ENCODE data around the gene LGALS7B.
"Not testable (repeated sequence)": the region's sequence is repeated elsewhere in the genome, so short reads cannot be mapped to it uniquely, and the experiment has no call there.

LGALS7B gene

GRCh38 chr19:38797781-38798180, 8.8 kb downstream of the LGALS7B start:
- DNase-seq, result not testable (repeated sequence)

GRCh38 chr19:38799104-38799503, 10.1 kb downstream of the LGALS7B start:
- no peak for DNase-seq

DNA sequence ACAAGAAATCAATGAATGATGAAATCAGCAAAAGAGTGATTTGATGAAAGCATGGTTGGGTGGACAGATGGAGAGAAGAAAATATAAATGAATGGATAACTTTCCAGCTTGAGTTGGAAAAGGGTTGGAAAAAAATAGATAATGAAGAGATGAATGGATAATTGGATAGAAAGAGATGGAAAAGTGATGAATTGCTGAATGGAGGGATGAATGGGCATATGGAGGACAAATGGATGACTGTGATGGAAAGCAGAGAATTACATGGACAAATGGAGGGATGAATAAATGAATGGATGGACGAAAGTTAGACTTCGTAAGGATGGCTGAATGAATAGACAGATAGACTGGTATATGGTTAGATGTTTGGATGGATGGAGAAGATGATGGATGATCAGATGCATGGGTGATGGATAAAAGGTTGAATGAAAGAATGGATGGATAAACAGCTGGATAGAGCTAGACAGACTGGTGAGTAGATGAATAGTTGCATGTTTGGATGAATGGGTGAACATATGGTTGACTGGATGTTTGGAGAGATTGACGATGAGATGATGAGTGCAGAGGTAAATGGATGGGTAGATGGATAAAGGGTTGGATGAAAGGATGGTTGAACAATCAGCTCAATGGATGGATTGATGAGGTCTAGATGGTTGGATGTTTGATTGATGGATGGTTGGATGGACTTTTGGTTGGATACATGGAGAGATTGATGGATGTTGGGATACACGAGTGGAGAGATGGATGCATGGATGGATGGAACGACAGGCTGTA, 11.8 kb downstream of the LGALS7B start:
- no peak for DNase-seq

GRCh38 chr19:38801359-38802095, 12.5 kb downstream of the LGALS7B start:
- no peak for DNase-seq

- DNase-seq, result no peak
These were observed 14.5 kb downstream of the LGALS7B start for GRCh38 chr19:38803543-38803942.

- DNase-seq, result no peak
These were observed 16.2 kb downstream of the LGALS7B start for GRCh38 chr19:38805180-38805579.

- no peak for DNase-seq
These were observed 17.4 kb downstream of the LGALS7B start for GRCh38 chr19:38806371-38806770.

DNA sequence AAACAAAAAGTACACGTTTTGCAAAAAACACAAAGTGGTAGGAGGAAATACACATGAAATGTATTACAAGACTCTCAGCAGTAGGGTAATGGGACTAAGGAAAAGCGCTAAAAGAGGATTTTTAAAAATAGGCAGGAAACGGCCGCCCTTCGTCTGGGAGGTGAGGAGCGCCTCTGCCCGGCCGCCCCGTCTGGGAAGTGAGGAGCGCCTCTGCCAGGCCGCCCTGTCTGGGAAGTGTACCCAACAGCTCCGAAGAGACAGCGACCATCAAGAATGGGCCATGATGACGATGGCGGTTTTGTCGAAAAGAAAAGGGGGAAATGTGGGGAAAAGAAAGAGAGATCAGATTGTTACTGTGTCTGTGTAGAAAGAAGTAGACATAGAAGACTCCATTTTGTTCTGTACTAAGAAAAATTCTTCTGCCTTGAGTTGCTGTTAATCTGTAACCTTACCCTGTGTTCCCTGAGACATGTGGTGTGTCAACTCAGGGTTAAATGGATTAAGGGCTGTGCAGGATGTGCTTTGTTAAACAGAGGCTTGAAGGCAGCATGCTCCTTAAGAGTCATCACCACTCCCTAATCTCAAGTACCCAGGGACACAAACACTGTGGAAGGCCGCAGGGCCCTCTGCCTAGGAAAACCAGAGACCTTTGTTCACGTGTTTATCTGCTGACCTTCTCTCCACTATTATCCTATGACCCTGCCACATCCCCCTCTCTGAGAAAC, 18.5 kb downstream of the LGALS7B start:
- not testable (repeated sequence) for DNase-seq

DNA sequence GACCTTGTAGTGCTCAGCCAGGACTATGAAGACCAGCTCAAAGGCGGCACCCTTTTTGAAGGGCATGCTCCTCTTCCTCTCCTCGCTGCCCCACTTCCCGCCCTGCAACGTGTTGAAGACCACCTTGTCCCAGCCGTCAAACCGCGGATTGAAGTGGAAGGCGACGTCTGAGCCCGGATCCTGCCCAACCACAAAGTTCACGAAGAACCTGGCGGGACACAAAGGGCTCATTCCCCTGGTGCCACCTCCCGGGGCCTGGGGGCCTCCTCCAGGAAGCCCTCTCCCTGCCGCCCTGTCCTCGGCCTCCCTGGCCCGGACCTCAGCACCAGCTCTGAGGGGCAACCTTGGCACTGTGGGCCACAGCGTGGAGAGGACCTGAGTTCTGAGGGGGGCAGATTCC, 19.7 kb downstream of the LGALS7B start:
- no peak for DNase-seq

DNA sequence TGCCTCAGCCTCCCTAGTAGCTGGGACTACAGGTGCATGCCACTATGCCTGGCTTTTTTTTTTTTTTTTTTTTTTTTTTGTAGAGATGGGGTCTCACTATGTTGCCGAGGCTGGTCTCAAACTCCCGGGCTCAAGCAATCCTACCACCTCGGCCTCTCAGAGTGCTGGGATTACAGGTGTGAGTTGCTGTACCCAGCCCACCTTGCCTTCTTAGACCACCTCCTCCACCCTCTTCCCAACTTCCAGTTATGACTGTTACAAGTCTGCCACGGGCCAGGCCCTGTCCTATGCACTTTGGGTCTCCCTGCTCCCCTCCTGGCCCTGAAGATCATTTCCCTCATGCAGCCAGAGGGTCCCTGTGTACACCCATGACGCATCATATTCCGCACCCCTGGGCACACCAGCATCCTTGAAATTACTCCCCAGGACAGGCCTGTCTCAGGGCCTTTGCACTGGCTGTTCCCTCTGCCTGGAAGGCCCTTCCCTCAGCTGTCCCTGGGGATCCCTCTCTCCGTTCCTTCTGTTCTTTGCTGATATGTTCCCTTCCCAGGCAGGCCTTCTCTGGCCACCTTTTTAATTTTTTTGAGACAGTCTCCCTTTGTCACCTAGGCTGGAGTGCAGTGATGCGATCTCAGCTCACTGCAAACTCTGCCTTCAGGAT, 20.7 kb downstream of the LGALS7B start:
- DNase-seq, result no peak

DNA sequence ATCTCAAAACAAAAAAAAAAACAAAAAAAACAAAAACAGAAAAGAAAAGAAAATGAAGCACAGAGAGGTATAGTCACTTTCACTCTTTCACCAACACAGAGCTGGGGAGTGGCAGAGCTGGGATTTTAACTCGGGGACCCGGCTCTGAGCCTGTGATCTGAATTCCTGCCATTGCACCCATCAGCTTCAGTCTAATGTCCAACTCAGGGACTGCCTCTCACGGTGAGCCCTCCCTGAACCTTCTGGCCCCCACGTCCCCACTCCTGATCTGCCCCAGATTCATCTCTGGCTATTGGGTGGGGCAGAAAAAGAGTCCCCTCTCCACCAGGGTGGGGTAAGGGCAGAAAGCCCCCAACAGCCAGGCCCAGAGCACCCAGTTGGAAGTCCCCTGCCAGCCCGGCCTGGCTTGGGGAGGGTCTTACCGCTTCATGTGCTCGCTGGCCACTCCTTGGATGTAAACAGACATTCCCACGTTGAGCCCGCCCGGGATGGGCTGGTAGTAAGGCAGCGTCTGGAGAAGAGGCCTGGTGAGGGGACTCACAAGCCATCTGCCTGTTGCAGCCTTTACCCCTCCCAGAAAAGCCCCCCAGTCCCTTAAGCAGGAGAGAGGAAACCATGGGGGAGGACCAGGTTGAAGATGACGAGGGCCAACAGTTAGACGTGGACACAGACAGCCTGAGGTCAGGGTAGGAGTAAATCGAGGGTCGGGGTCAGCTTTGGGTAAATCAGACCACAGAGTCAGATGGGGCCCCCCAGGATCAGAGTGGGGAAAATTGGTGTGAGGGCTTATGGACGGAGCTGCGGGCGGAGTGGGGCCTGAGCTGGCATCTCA, 23.2 kb downstream of the LGALS7B start:
- no peak for DNase-seq

- no peak for DNase-seq
These were observed 23.9 kb downstream of the LGALS7B start, which contains the start of gene LGALS4 for GRCh38 chr19:38812841-38813320. TSS of gene LGALS4 (minus strand) at chr19:38812945. CDS start at chr19:38812886, 59 bp downstream.

- no peak for DNase-seq
These were observed 24.3 kb downstream of the LGALS7B start for GRCh38 chr19:38813323-38813722.

GRCh38 chr19:38813932-38814331, 24.9 kb downstream of the LGALS7B start:
- not testable (repeated sequence) for DNase-seq

DNA sequence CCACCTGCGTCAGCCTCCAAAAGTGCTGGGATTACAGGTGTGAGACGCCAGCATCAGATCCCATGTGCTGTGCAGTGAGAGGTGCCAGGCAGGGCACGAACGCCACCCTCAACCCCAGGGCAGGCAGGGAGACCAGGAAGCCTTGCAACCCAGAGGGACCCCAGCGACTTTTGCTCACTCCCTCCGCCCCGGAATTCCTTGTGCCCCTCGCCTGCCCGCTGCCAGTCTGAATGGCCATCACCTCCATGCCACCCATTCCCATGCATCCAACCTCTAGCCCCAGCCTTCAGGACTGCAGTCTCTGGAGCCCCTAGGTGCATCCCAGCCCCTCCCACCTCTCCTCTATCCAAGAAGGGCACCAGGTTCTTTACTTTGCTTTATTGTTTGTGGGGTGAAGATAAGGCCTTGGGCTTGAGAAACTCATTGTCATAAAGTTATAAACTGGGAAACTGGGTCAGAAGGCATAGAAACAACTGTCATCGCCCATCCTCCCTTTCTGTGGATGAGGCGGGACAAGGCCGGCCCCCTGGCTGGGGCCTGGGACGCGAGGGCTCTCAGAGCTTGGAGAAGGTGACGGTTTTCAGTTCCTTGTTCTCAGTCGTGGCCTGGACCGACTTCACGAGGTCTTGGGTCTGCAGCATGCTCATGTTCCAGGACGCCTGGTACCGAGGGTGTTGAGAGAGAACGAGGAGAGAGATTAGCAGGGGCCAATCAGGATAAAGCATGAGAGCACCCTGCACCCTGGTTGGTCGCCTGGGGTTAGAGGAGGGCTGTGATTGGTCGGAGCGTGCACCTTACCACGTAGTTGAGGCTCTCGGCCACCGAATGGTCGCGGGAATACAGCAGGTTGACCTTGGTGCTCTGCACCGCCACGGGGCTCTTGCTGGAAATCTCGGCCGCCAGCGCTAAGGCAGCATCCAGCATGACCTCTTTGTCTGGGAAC, 26.3 kb downstream of the LGALS7B start:
- no peak for DNase-seq

DNA sequence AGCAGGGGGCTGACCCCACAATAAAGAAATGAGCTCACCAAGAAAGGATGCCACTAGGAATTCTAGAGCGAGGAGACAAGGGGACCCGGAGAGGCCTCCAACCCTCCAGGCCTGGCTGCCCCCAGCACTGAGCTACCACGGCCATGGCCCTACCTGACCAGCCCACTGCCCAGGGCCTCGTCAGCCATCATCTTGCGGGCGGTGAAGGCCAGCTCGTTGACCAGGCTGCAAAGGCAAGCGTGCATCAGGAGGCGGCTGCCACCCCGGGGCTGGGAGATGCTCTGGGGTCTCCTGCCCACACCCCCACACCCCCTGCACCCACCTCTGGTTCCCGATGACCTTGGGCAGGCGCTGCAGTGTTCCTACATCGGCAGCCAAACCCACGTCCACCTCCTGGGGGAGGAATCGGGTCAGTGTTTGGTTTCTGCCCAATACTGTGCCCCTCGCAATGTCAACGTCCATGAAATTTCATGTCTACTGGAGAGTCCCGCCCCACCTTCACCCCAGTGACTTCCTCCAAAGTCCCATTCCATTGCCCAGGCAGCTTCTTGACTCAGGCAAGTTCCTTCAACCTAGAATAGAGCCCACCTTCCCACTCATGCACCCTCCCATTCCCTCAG, 27.2 kb downstream of the LGALS7B start:
- DNase-seq, result no peak

- no peak for DNase-seq
These were observed 28.1 kb downstream of the LGALS7B start for GRCh38 chr19:38817081-38817480.

GRCh38 chr19:38819231-38819920, 30.4 kb downstream of the LGALS7B start:
- peak; percentile 61 for DNase-seq

DNA sequence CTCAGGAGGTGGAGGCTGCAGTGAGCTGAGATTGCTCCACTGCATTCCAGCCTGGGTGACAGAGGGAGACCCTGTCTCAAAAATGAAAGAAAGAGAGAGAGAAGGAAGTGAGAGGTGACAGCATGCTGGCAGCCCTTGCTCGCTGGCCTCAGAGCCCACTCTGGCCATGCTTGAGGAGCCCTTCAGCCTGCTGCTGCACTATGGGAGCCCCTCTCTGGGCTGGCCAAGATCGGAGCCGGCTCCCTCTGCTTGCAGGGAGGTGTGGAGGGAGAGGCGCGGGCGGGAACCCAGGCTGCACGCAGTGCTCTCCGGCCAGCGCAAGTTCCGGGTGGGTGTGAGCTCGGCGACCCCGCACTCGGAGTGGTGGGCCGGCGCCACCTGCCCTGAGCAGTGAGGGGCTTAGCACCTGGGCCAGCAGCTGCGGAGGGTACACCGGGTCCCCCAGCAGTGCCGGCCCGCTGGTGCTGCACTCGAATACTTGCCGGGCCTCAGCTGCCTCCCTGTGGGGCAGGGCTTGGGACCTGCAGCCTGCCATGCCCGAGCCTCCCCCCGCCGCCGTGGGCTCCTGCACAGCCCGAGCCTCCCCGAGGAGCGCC, 32.3 kb downstream of the LGALS7B start:
- DNase-seq, result not testable (repeated sequence)

Data from NCI-H146 (cell line).